Stimulated activated CD4-positive, alpha-beta T cell treated with anti-CD3 and anti-CD28 coated beads, Interleukin-15, amount 100 ng/mL, for 24 hours (primary cell): ENCODE results near the gene ANKRD34A.

ENCODE experiments used
- DNase-seq: peaks from one replicate; pipeline ENCODE4 v3.0.0-alpha.2; 2020

The ANKRD34A gene

GRCh38 chr1:145965119-145965744 lies 857 bp upstream of the ANKRD34A start:
- no peak for DNase-seq

GRCh38 chr1:145963265-145964019 lies 933 bp downstream of the ANKRD34A start:
- no peak for DNase-seq

- peak; percentile 60 for DNase-seq
Observed at GRCh38 chr1:145962157-145963102, 1.9 kb downstream of the ANKRD34A start.

- peak; percentile 82 for DNase-seq
Observed at GRCh38 chr1:145961425-145962156, 2.8 kb downstream of the ANKRD34A start.

- peak; percentile 21 for DNase-seq
Observed at GRCh38 chr1:145961109-145961424, 3.3 kb downstream of the ANKRD34A start.

- peak; percentile 70 for DNase-seq
Observed at GRCh38 chr1:145960468-145961108, 3.8 kb downstream of the ANKRD34A start.

- DNase-seq: no peak
Observed at GRCh38 chr1:145959957-145960467, 4.4 kb downstream of the ANKRD34A start.

GRCh38 chr1:145959333-145959732 lies 5.0 kb downstream of the ANKRD34A start:
- DNase-seq: no peak

GRCh38 chr1:145958734-145959133 lies 5.6 kb downstream of the ANKRD34A start:
- DNase-seq: no peak

GRCh38 chr1:145957443-145958319 lies 6.7 kb downstream of the ANKRD34A start, which contains the start of gene LIX1L:
LIX1L (minus strand) TSS chr1:145958017; CDS start chr1:145957927, 90 bp downstream.
- DNase-seq: peak; percentile 98

- DNase-seq: no peak
Observed at GRCh38 chr1:145956781-145957442, 7.5 kb downstream of the ANKRD34A start.

- DNase-seq: no peak
Observed at GRCh38 chr1:145956361-145956760, 8.0 kb downstream of the ANKRD34A start.

- no peak for DNase-seq
Observed at GRCh38 chr1:145955436-145955835, 8.9 kb downstream of the ANKRD34A start.

GRCh38 chr1:145953861-145954260 lies 10.5 kb downstream of the ANKRD34A start:
- no peak for DNase-seq

- DNase-seq: no peak
Observed at GRCh38 chr1:145952903-145953302, 11.5 kb downstream of the ANKRD34A start.

- DNase-seq: no peak
Observed at GRCh38 chr1:145951526-145951925, 12.8 kb downstream of the ANKRD34A start.

GRCh38 chr1:145949219-145949618 lies 15.2 kb downstream of the ANKRD34A start:
- DNase-seq: no peak

- no peak for DNase-seq
Observed at GRCh38 chr1:145947551-145947950, 16.8 kb downstream of the ANKRD34A start.

GRCh38 chr1:145946477-145946986 lies 17.8 kb downstream of the ANKRD34A start:
- no peak for DNase-seq

GRCh38 chr1:145944532-145944931 lies 19.8 kb downstream of the ANKRD34A start:
- no peak for DNase-seq
